H9 (cell line): ENCODE data around the gene SH3GL3. TPM values are rescaled to one million over a fixed set of nuclear protein-coding genes. Genes with fewer than 3 reads are reported as not detected.

Source experiments
- DNase-seq: peaks from one replicate; pipeline ENCODE4 v3.0.0-alpha.2; 2017
- H2AFZ ChIP-seq: one replicate; pipeline ENCODE4 v1.6.1; 2013; ENCODE audit warnings: mild to moderate bottlenecking, low read length, control low read depth, moderate library complexity
- H2AK5ac ChIP-seq: 2 replicates; pipeline ENCODE4 v1.6.1; 2013; ENCODE audit warnings: low read length, control low read depth, mixed read lengths; ENCODE audit not compliant: insufficient read length
- H2BK120ac ChIP-seq: one replicate; pipeline ENCODE4 v1.6.1; 2013; ENCODE audit warnings: low read depth, mild to moderate bottlenecking, low read length, control low read depth, inconsistent platforms; ENCODE audit not compliant: poor library complexity, severe bottlenecking
- H2BK12ac ChIP-seq: 2 replicates; pipeline ENCODE4 v1.6.1; 2013; ENCODE audit warnings: low read length, control low read depth, mixed read lengths, low read depth; ENCODE audit not compliant: insufficient read length
- H2BK15ac ChIP-seq: 2 replicates; pipeline ENCODE4 v1.6.1; 2013; ENCODE audit warnings: low read depth, low read length, control low read depth
- H2BK20ac ChIP-seq: one replicate; pipeline ENCODE4 v1.6.1; 2013; ENCODE audit warnings: low read depth, mild to moderate bottlenecking, low read length, control low read depth, inconsistent platforms; ENCODE audit not compliant: poor library complexity, severe bottlenecking
- H2BK5ac ChIP-seq: 2 replicates; pipeline ENCODE4 v1.6.1; 2013; ENCODE audit warnings: low read length, control low read depth, mixed read lengths; ENCODE audit not compliant: insufficient read length
- H3K14ac ChIP-seq: 2 replicates; pipeline ENCODE4 v1.6.1; 2013; ENCODE audit warnings: low read length, control low read depth; ENCODE audit not compliant: insufficient read depth
- H3K18ac ChIP-seq: 2 replicates; pipeline ENCODE4 v1.6.1; 2013; ENCODE audit warnings: low read depth, mild to moderate bottlenecking, mixed read lengths, low read length, control low read depth; ENCODE audit not compliant: insufficient read length
- H3K23ac ChIP-seq: 2 replicates; pipeline ENCODE4 v1.6.1; 2013; ENCODE audit warnings: low read length, control low read depth, mixed read lengths, low read depth; ENCODE audit not compliant: insufficient read length
- H3K23me2 ChIP-seq: 2 replicates; pipeline ENCODE4 v1.6.1; 2013; ENCODE audit warnings: low read depth, mild to moderate bottlenecking, mixed read lengths, low read length, control low read depth; ENCODE audit not compliant: insufficient read length, poor library complexity, severe bottlenecking
- H3K27ac ChIP-seq: 2 replicates; pipeline ENCODE4 v1.5.1; 2013; ENCODE audit warnings: low read length, control low read depth, mixed read lengths, low read depth; ENCODE audit not compliant: insufficient read length
- H3K27me3 ChIP-seq: 2 replicates; pipeline ENCODE4 v1.6.1; 2013; ENCODE audit warnings: low read length, control low read depth, inconsistent platforms; ENCODE audit not compliant: insufficient read depth
- H3K4ac ChIP-seq: 2 replicates; pipeline ENCODE4 v1.6.1; 2013; ENCODE audit warnings: low read depth, mild to moderate bottlenecking, control low read depth, inconsistent platforms, low read length, moderate library complexity
- H3K4me1 ChIP-seq: 2 replicates; pipeline ENCODE4 v1.6.1; 2013; ENCODE audit warnings: low read length, control low read depth, inconsistent platforms; ENCODE audit not compliant: insufficient read depth
- H3K4me2 ChIP-seq: 2 replicates; pipeline ENCODE4 v1.6.1; 2013; ENCODE audit warnings: low read length, control low read depth, mixed read lengths; ENCODE audit not compliant: insufficient read length, insufficient read depth
- H3K56ac ChIP-seq: 2 replicates; pipeline ENCODE4 v1.6.1; 2013; ENCODE audit warnings: low read depth, mild to moderate bottlenecking, mixed read lengths, low read length, control low read depth; ENCODE audit not compliant: insufficient read length
- H3K79me1 ChIP-seq: 2 replicates; pipeline ENCODE4 v1.6.1; 2013; ENCODE audit warnings: low read depth, mild to moderate bottlenecking, moderate library complexity, low read length, control low read depth, inconsistent platforms; ENCODE audit not compliant: insufficient read depth, poor library complexity, severe bottlenecking
- H3K79me2 ChIP-seq: 2 replicates; pipeline ENCODE4 v1.6.1; 2013; ENCODE audit warnings: low read length, control low read depth, inconsistent platforms; ENCODE audit not compliant: insufficient read depth
- H3K9ac ChIP-seq: 2 replicates; pipeline ENCODE4 v1.6.1; 2013; ENCODE audit warnings: low read length, control low read depth, mixed read lengths; ENCODE audit not compliant: insufficient read length; ENCODE audit errors: extremely low read depth
- H3K9me3 ChIP-seq: one replicate; pipeline ENCODE4 v1.6.1; 2013; ENCODE audit warnings: low read depth, low read length, inconsistent platforms; ENCODE audit not compliant: control insufficient read depth
- H3T11ph ChIP-seq: one replicate; pipeline ENCODE4 v1.6.1; 2013; ENCODE audit warnings: mild to moderate bottlenecking, low read length, control low read depth, inconsistent platforms
- H4K20me1 ChIP-seq: one replicate; pipeline ENCODE4 v1.6.1; 2013; ENCODE audit not compliant: control insufficient read depth, insufficient read length, insufficient read depth
- H4K5ac ChIP-seq: 2 replicates; pipeline ENCODE4 v1.6.1; 2013; ENCODE audit warnings: low read depth, mild to moderate bottlenecking, mixed read lengths, low read length, control low read depth; ENCODE audit not compliant: insufficient read length
- H4K8ac ChIP-seq: replicated peaks from 2 replicates; pipeline ENCODE4 v1.6.1; 2013; ENCODE audit warnings: low read length, control low read depth, mixed read lengths, low read depth; ENCODE audit not compliant: insufficient read length
- H4K91ac ChIP-seq: 2 replicates; pipeline ENCODE4 v1.6.1; 2013; ENCODE audit warnings: low read depth, mild to moderate bottlenecking, moderate library complexity, mixed read lengths, low read length, control low read depth; ENCODE audit not compliant: insufficient read length
- H3K27ac Mint-ChIP-seq, 3 experiments: 2 replicates in 2 of 3; 3 replicates in 1 of 3; pipeline ENCODE4 v1.8.0; 2020 to 2021; ENCODE audit warnings: mixed read lengths in 3 of 3, mild to moderate bottlenecking in 1 of 3, moderate library complexity in 1 of 3
- H3K27me3 Mint-ChIP-seq: 2 replicates; pipeline ENCODE4 v1.8.0; 2021; ENCODE audit warnings: low read depth, mild to moderate bottlenecking, moderate library complexity, mixed read lengths
- H3K36me3 Mint-ChIP-seq, 3 experiments: 2 replicates in 2 of 3; 3 replicates in 1 of 3; pipeline ENCODE4 v1.8.0; 2020 to 2021; ENCODE audit warnings: low read depth in 3 of 3, mixed read lengths in 3 of 3; ENCODE audit not compliant: insufficient read depth in 1 of 3
- H3K4me1 Mint-ChIP-seq, 2 experiments: 2 replicates each; pipeline ENCODE4 v1.8.0; 2020; ENCODE audit warnings: mixed read lengths in 2 of 2
- H3K4me3 Mint-ChIP-seq, 2 experiments: 2 replicates in 1 of 2; 3 replicates in 1 of 2; pipeline ENCODE4 v1.8.0; 2020 to 2021; ENCODE audit warnings: mild to moderate bottlenecking in 2 of 2, mixed read lengths in 2 of 2, moderate library complexity in 1 of 2
- H3K9me3 Mint-ChIP-seq, 2 experiments: 2 replicates in 1 of 2; 3 replicates in 1 of 2; pipeline ENCODE4 v1.8.0; 2020; ENCODE audit warnings: mild to moderate bottlenecking in 2 of 2, mixed read lengths in 2 of 2, moderate library complexity in 1 of 2
- WGBS: extraction: QIAGEN DNeasy Blood & Tissue Kit; methylation state at CpG from one replicate; pipeline ENCODE4 v1.1.7; 2013; ENCODE audit warnings: missing lambda C conversion rate, low lambda C conversion rate, mixed read lengths; ENCODE audit not compliant: insufficient read length; ENCODE audit errors: extremely low coverage; 5-methylcytosine and 5-hydroxymethylcytosine counted together
- total RNA-seq: library from RNA; stranded (reverse); gene quantifications from 2 replicates; pipeline ENCODE4 v1.2.1, GENCODE V29; 2021
- TF ChIP-seq, protein P1 (sequence below): fragments of 200-600 bp; sonication (generic); conservative IDR thresholded peaks from 3 replicates; pipeline ENCODE4 v1.8.0; 2021; ENCODE audit warnings: antibody characterized with exemption, mild to moderate bottlenecking

Gene SH3GL3
- total RNA-seq, 1 experiment from 2014 or later = 11.2 TPM

DNA sequence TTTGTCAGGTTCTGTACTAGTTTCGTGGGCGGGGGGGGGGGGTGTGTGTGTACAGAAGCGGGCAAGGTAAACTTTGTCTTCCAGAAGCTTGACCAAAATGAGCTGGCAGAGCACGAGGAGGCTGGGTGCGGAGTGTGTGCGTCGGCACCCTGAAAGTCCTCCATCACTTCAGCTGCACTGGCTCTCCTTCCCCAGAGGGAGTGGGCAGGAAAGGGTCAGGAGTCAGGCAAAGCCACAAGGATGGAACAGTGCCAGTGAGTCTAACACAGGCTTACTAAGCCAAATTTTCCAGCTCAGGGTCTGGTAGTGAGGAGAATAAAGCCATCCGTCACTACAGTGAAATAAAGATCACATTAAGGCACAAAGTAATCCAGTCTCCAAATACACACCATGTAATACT lies 11.9 kb upstream of the SH3GL3 start:
- Histone ChIP-seq H3K23ac (no peak overlapping the region), H2BK120ac (no peak overlapping the region), H2BK5ac (no peak overlapping the region), H2AK5ac (no peak overlapping the region), H3K9ac (no peak overlapping the region), H2AFZ (no peak overlapping the region), H2BK12ac (no peak overlapping the region), H3K4me1 (no peaks in the 10 kb centered on the region), H3K56ac (no peak overlapping the region), H4K91ac (no peak overlapping the region), H3T11ph (no peak overlapping the region), H3K79me1 (no peaks in the 10 kb centered on the region), H3K27me3 (no peaks in the 10 kb centered on the region), H2BK15ac (no peak overlapping the region), H3K4me2 (no peak overlapping the region), H4K5ac (no peak overlapping the region), H2BK20ac (no peak overlapping the region), H3K23me2 (no peaks in the 10 kb centered on the region), H3K79me2 (no peaks in the 10 kb centered on the region), H3K14ac (no peak overlapping the region), H3K4ac (no peak overlapping the region), H3K27ac (no peak overlapping the region), H3K9me3 (no peaks in the 10 kb centered on the region), H3K18ac (no peak overlapping the region), H4K20me1 (no peaks in the 10 kb centered on the region), H4K8ac (no peak overlapping the region)
- H3K9me3 Mint-ChIP-seq = no peaks in the 10 kb centered on the region
- peaks cover 2% of the 10 kb centered on the region; the same call in 1 of the 2 replicates for H3K27me3 Mint-ChIP-seq
- H3K36me3 Mint-ChIP-seq = no peaks in the 10 kb centered on the region
- peaks cover 0 to 11% of the 10 kb centered on the region in 2 experiments; a peak in 3 of 4 replicates for H3K4me1 Mint-ChIP-seq
- no peak overlapping the region for H3K4me3 Mint-ChIP-seq
- no peak for DNase-seq
- no peak overlapping the region for H3K27ac Mint-ChIP-seq
- TF ChIP-seq, protein P1, sequence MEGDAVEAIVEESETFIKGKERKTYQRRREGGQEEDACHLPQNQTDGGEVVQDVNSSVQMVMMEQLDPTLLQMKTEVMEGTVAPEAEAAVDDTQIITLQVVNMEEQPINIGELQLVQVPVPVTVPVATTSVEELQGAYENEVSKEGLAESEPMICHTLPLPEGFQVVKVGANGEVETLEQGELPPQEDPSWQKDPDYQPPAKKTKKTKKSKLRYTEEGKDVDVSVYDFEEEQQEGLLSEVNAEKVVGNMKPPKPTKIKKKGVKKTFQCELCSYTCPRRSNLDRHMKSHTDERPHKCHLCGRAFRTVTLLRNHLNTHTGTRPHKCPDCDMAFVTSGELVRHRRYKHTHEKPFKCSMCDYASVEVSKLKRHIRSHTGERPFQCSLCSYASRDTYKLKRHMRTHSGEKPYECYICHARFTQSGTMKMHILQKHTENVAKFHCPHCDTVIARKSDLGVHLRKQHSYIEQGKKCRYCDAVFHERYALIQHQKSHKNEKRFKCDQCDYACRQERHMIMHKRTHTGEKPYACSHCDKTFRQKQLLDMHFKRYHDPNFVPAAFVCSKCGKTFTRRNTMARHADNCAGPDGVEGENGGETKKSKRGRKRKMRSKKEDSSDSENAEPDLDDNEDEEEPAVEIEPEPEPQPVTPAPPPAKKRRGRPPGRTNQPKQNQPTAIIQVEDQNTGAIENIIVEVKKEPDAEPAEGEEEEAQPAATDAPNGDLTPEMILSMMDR = no peak
- WGBS = no CpG with 5 or more reads among the region's 8 CpGs
